Measurements from ENCODE around the gene SASH1.

The SASH1 gene

GRCh38 chr6:148465011-148465335, 122.3 kb downstream of the SASH1 start:
- in situ Hi-C loops (cut with HindIII; ENCODE audit: low pct_ligation_motif_present, low pct_unique_long_range_greater_than_20kb, low sequenced_read_pairs) = no loop called here
- DNase-seq = no peak

- in situ Hi-C loops (cut with HindIII; ENCODE audit: low pct_ligation_motif_present, low pct_unique_long_range_greater_than_20kb, low sequenced_read_pairs) = no loop called here
- DNase-seq = no peak
Measured at GRCh38 chr6:148465670-148466069, 123.0 kb downstream of the SASH1 start.

GRCh38 chr6:148466158-148466557, 123.5 kb downstream of the SASH1 start:
- in situ Hi-C loops (cut with HindIII; ENCODE audit: low pct_ligation_motif_present, low pct_unique_long_range_greater_than_20kb, low sequenced_read_pairs) = no loop called here
- DNase-seq = no peak

- in situ Hi-C loops (cut with HindIII; ENCODE audit: low pct_ligation_motif_present, low pct_unique_long_range_greater_than_20kb, low sequenced_read_pairs) = no loop called here
- no peak for DNase-seq
Measured at GRCh38 chr6:148467926-148468325, 125.3 kb downstream of the SASH1 start.

- DNase-seq = no peak
- in situ Hi-C loops (cut with HindIII; ENCODE audit: low pct_ligation_motif_present, low pct_unique_long_range_greater_than_20kb, low sequenced_read_pairs) = no loop called here
Measured at GRCh38 chr6:148470156-148470555, 127.5 kb downstream of the SASH1 start.

- in situ Hi-C loops (cut with HindIII; ENCODE audit: low pct_ligation_motif_present, low pct_unique_long_range_greater_than_20kb, low sequenced_read_pairs) = no loop called here
- DNase-seq = no peak
Measured at GRCh38 chr6:148470606-148471465, 128.2 kb downstream of the SASH1 start.

GRCh38 chr6:148471624-148472159, 129.1 kb downstream of the SASH1 start:
- DNase-seq = no peak
- in situ Hi-C loops (cut with HindIII; ENCODE audit: low pct_ligation_motif_present, low pct_unique_long_range_greater_than_20kb, low sequenced_read_pairs) = no loop called here

GRCh38 chr6:148472171-148473105, 129.8 kb downstream of the SASH1 start:
- DNase-seq = no peak
- in situ Hi-C loops (cut with HindIII; ENCODE audit: low pct_ligation_motif_present, low pct_unique_long_range_greater_than_20kb, low sequenced_read_pairs) = no loop called here

- in situ Hi-C loops (cut with HindIII; ENCODE audit: low pct_ligation_motif_present, low pct_unique_long_range_greater_than_20kb, low sequenced_read_pairs) = no loop called here
Measured at GRCh38 chr6:148479497-148479896, 136.9 kb downstream of the SASH1 start.

GRCh38 chr6:148487461-148487860, 144.8 kb downstream of the SASH1 start:
- in situ Hi-C loops (cut with HindIII; ENCODE audit: low pct_ligation_motif_present, low pct_unique_long_range_greater_than_20kb, low sequenced_read_pairs) = no loop called here
- DNase-seq = no peak

More at GRCh38 chr6:148479497-148479896, 136.9 kb downstream of the SASH1 start:
- DNase-seq = no peak

GRCh38 chr6:148491638-148492251, 149.1 kb downstream of the SASH1 start:
- in situ Hi-C loops (cut with HindIII; ENCODE audit: low pct_ligation_motif_present, low pct_unique_long_range_greater_than_20kb, low sequenced_read_pairs) = no loop called here
- DNase-seq = no peak

GRCh38 chr6:148492654-148493290, 150.1 kb downstream of the SASH1 start:
- no peak for DNase-seq

GRCh38 chr6:148493424-148493823, 150.8 kb downstream of the SASH1 start:
- in situ Hi-C loops (cut with HindIII; ENCODE audit: low pct_ligation_motif_present, low pct_unique_long_range_greater_than_20kb, low sequenced_read_pairs) = no loop called here

More at GRCh38 chr6:148492654-148493290, 150.1 kb downstream of the SASH1 start:
- in situ Hi-C loops (cut with HindIII; ENCODE audit: low pct_ligation_motif_present, low pct_unique_long_range_greater_than_20kb, low sequenced_read_pairs) = no loop called here

GRCh38 chr6:148494226-148494625, 151.6 kb downstream of the SASH1 start:
- in situ Hi-C loops (cut with HindIII; ENCODE audit: low pct_ligation_motif_present, low pct_unique_long_range_greater_than_20kb, low sequenced_read_pairs) = no loop called here
- no peak for DNase-seq

More at GRCh38 chr6:148493424-148493823, 150.8 kb downstream of the SASH1 start:
- DNase-seq = no peak

- in situ Hi-C loops (cut with HindIII; ENCODE audit: low pct_ligation_motif_present, low pct_unique_long_range_greater_than_20kb, low sequenced_read_pairs) = no loop called here
- no peak for DNase-seq
Measured at GRCh38 chr6:148495029-148495428, 152.4 kb downstream of the SASH1 start.

GRCh38 chr6:148497257-148497656, 154.6 kb downstream of the SASH1 start:
- in situ Hi-C loops (cut with HindIII; ENCODE audit: low pct_ligation_motif_present, low pct_unique_long_range_greater_than_20kb, low sequenced_read_pairs) = no loop called here
- no peak for DNase-seq

- in situ Hi-C loops (cut with HindIII; ENCODE audit: low pct_ligation_motif_present, low pct_unique_long_range_greater_than_20kb, low sequenced_read_pairs) = no loop called here
- no peak for DNase-seq
Measured at GRCh38 chr6:148497717-148498116, 155.1 kb downstream of the SASH1 start.

GRCh38 chr6:148500402-148500801, 157.8 kb downstream of the SASH1 start:
- no peak for DNase-seq

More at GRCh38 chr6:148500402-148500801, 157.8 kb downstream of the SASH1 start:
- in situ Hi-C loops (cut with HindIII; ENCODE audit: low pct_ligation_motif_present, low pct_unique_long_range_greater_than_20kb, low sequenced_read_pairs) = no loop called here
